Stimulated activated CD4-positive, alpha-beta T cell treated with anti-CD3 and anti-CD28 coated beads, Interleukin-2, amount 100 ng/mL, for 48 hours (primary cell): ENCODE results near the gene KCNAB2.

Experiments
- DNase-seq, 2 donors: peaks; one replicate each; pipeline ENCODE4 v3.0.0-alpha.2; 2020

The KCNAB2 gene

DNA sequence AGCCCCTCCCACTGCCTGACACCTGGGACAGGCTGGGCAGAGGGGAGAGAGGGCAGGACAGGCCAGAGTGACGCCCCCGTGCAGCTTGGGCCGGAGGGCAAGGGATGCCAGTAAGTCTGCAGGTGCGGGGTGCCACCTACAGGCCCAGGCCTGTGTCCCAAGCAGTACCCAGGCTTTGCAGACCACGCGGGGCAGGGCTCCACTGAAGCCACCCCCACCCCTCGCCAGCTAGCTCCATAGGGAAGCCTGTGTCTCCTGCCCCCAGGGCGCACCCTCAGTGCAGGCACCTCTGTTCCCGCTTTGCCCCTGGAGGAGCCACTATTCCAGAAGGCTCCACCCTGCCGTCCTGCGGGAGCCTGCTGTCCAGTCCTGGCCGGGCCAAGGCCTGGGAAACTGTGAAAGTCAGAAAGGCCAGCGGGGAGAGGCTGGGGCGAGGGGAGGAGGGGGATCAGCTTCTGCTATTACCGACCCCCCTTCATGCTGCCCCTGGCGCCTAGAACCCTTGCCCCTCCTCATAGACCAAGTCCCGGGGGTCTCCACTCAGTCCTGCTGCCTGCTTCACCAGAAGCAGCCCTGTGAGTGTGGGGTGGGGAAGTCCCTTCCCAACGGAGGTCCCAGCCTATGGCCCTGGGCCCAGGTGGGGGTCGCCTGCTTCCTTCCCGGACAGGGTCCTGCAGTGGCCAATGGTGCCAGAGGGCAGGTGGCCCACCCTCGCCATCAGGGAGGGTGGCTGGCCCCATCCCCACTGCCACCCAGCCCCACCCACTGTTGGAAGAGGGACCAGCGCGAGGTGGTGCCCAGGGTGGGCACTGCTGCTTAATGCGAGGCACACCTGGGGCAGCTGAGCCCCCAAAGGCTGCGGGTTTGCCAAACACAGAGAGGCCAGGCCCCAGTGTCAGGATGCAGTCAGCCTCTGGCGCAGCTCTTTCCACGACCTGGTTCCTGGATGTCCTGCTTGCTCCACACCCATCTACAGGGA is 54.4 kb downstream of the KCNAB2 start:
- DNase-seq, result no peak

DNA sequence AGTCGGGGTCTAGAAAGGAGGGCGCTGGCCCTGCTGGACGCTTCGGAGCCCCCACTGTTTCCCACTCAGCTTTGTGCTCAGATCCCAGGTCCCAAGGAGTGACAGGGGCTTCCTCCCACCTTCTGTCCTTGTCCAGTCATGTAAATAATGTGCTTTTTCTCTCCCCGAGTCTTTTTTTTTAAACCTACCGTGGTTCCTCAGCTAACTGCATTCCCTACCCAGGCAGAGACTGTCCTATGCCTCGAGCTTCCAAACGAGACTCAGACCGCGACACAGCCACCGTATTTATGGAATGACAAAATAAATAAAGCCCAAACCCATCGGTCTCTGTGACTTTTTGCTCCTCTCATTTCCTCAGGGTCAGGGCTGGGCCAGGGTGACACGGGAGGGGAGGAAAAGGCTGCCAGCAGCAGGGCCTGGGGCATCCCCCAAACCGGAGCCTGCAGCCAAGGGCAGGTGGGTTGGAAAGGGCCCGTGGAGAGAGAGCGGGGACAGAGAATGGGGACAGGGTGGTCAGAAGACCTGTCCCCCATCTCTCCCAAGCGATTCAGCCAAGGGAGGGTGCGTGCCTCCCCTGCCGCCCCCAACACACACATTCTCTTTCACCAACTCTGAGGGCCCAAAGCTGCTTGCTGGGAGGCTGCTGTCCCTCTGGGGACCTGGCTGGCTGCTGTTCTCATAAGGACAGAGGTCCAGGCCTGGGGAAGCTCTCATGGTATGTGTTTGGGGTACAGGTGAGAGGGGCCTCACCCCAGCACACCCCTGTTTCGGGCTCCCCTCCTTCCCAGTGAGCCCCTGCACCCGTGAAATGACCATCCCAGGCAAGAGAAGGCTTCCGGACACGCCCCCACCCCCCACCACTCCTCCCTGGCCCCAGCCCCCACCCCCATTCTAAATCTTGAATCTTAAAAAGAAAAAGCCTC is 55.4 kb downstream of the KCNAB2 start:
- no peak for DNase-seq

DNA sequence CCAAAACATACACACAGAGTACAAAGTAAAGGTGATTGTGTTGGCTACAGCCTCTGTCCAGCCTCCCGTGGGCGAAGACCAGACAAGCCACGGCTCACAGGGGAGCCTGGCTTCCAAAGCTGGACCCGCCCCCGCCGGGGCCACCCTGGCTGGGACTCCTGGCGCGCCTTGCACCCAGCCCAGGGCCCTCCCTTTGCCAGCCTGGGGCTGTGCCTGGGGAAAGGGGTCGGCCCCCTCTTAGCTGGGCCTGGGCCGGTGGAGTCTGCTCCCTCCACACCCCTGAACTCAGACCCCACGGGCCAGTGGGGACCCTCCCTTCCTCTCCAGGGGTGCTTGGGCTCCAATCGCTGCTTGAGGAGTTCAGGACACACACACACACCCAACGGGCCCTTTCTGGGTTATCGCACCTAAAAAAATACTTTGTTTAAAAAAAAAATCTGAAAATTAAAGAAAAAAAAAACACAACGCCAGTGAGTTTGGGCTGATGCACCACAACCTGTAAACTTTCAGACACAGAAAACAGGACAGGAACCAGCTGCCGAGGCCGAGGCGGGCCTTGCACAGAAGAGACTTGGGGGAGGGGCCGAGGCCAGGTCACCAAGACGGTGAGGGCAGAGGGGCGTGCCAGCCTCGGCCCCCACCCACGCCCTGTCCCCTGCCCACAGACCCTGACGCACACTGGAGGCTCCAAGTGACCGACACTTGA is 56.3 kb downstream of the KCNAB2 start:
- DNase-seq, result no peak

- no peak for DNase-seq
Measured at GRCh38 chr1:6102532-6102845, 56.8 kb downstream of the KCNAB2 start.

GRCh38 chr1:6103111-6103853 is 57.6 kb downstream of the KCNAB2 start:
- no peak for DNase-seq

- no peak for DNase-seq
Measured at GRCh38 chr1:6103854-6104530, 58.3 kb downstream of the KCNAB2 start.

GRCh38 chr1:6104631-6105030 is 58.9 kb downstream of the KCNAB2 start:
- DNase-seq, result no peak

DNA sequence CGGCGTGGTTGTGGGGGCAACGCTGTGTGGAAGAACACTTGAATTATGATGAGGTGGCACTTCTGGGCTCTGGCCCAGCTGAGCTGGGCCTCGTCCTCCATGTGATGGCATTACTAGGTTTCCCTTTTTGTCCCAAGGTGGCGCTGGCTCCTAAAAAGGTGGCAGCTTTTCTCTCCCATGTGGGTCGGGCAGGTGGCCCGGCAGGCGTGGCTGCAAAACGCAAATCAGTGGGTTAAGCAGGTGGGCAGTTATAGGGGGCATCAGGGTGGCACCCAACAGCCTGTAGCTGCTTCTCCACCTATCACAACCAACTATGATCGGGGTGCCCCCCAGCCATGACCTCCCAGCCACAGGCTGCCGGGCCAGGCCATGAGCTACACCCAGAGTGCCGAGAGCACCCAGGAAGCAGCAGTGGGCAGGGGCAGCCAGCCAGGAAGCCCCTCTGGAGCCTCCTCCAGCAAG is 59.6 kb downstream of the KCNAB2 start:
- DNase-seq, result no peak

GRCh38 chr1:6105763-6106162 is 60.1 kb downstream of the KCNAB2 start:
- DNase-seq, result no peak

DNA sequence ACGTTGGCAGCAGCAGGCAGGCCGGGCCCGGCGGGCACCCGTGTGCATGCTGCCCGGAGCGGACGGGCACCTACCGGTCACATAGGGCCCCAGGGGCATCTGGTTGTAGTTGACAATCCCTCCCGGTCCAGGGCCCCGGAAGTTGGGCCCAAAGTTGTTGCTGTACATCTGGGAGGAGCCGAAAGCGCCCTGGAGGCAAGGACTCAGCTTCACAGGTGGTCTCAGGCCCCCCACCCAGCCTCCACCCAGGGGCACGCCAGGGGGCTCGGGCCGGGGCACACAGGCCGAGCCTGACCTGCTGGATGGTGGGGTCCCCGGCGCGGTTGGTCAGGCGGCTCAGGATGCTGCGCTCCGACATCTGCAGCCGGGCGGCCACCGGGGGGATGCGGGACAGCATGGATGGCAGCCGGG is 60.6 kb downstream of the KCNAB2 start:
- DNase-seq, result no peak

DNA sequence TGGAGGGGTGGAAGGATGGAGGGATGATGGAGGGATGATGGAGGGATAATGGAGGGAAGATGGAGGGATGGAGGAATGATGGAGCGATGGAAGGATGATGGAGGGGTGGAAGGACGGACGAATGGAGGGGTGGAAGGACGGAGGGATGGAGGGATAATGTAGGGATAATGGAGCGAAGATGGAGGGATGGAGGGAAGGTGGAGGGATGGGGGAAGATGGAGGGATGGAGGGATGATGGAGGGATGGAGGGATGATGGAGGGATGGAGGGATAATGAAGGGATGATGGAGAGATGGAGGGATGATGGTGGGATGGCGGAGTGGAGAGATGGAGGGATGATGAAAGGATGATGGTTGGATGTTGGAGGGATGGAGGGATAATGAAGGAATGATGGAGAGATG is 61.3 kb downstream of the KCNAB2 start:
- no peak for DNase-seq

- DNase-seq, result no peak
Measured at GRCh38 chr1:6107409-6108356, 62.0 kb downstream of the KCNAB2 start.

- no peak for DNase-seq
Measured at GRCh38 chr1:6108476-6108875, 62.8 kb downstream of the KCNAB2 start.

DNA sequence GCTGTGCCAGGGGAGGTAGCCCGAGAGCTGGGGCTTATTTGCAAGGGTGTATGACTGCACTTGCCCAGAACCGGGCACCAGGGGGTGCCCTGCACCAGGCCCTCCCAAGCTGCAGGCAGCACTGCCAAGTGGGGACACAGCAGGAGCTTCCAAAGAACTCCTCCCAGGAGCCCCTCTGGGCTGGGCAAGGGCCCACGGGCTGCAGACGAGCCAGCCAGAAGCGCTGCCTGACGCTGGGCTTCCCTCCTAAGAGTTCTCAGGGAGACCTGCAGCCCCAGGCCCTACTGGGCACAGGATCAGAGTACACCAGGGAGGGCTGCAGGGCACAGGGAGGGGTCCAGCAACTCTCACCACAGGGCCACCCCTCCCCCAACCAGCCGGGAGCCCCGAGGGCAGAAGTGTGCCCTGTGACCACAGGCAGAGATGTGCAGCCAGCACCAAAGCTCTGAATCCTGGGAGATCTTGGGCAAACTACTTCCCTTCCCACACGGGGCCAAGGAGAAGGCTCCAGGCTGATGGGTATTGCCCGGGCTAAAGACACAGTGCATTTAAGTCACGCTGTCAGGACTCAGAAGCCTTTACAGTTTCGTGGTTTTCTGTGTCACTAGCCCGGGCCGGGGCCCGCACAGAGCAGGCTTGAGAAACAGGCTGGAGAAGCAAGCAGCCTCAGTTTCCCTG is 63.4 kb downstream of the KCNAB2 start:
- DNase-seq, result no peak

DNA sequence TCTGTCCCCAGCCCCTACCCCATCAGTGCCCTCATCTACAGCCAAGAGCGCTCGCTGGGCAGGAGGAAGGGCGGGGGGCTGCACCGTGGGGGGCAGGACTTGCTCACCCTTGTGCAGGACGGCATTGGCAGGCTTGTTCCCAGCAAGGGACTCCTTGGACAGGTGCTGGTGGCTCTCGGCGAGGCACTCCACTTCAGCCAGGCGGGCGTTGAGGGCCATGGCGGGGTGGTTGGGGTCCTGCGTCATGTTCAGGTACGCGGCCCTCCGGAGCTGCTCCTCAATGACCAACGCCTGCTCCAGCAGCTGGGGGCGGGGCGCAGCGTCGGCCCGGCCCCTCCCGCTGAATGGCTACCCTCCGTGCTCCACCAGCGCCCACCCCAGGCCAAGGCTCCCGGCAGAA is 64.0 kb downstream of the KCNAB2 start:
- DNase-seq, result no peak

GRCh38 chr1:6110326-6110725 is 64.6 kb downstream of the KCNAB2 start:
- no peak for DNase-seq

GRCh38 chr1:6111571-6111970 is 65.9 kb downstream of the KCNAB2 start:
- no peak for DNase-seq

GRCh38 chr1:6111991-6112689 is 66.5 kb downstream of the KCNAB2 start:
- DNase-seq, result no peak

- DNase-seq, result no peak
Measured at GRCh38 chr1:6112690-6113005, 67.0 kb downstream of the KCNAB2 start.
